HL-60 (cell line): ENCODE data around the gene WNT2.

Experiments
- POLR2AphosphoS5 ChIP-seq: IDR thresholded peaks from 2 replicates; pipeline ENCODE4 v1.6.1; 2012; ENCODE audit warnings: low read depth
- TF ChIP-seq, protein P1 (sequence below): IDR thresholded peaks from one replicate; pipeline ENCODE4 v1.5.1; 2011; ENCODE audit warnings: low read length, control low read depth, inconsistent platforms; ENCODE audit not compliant: insufficient read depth
- TF ChIP-seq, protein P2 (sequence below): IDR thresholded peaks from 2 replicates; pipeline ENCODE4 v1.6.1; 2012; ENCODE audit warnings: low read depth; ENCODE audit not compliant: insufficient replicate concordance

DNA sequence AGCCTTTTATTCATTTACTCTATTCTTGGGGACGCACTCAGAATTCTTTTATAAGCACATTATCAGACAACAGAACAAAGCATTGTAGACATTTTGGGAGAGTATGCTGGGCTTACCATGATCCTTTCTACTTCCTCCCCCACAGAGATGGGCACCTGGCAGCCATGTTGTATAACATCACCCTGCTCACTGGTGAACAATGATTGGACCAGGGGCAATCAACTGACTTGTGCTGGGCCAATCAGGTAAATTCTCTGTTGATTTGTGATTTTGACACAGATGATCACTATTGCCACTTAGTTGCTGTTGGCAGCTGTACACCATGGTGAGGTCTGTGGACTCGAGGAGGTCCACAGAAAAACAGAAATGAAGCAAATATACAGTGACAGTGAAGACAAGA, 43.7 kb downstream of the WNT2 start:
- TF ChIP-seq, protein P1, sequence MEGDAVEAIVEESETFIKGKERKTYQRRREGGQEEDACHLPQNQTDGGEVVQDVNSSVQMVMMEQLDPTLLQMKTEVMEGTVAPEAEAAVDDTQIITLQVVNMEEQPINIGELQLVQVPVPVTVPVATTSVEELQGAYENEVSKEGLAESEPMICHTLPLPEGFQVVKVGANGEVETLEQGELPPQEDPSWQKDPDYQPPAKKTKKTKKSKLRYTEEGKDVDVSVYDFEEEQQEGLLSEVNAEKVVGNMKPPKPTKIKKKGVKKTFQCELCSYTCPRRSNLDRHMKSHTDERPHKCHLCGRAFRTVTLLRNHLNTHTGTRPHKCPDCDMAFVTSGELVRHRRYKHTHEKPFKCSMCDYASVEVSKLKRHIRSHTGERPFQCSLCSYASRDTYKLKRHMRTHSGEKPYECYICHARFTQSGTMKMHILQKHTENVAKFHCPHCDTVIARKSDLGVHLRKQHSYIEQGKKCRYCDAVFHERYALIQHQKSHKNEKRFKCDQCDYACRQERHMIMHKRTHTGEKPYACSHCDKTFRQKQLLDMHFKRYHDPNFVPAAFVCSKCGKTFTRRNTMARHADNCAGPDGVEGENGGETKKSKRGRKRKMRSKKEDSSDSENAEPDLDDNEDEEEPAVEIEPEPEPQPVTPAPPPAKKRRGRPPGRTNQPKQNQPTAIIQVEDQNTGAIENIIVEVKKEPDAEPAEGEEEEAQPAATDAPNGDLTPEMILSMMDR: no peak
- TF ChIP-seq, protein P2, sequence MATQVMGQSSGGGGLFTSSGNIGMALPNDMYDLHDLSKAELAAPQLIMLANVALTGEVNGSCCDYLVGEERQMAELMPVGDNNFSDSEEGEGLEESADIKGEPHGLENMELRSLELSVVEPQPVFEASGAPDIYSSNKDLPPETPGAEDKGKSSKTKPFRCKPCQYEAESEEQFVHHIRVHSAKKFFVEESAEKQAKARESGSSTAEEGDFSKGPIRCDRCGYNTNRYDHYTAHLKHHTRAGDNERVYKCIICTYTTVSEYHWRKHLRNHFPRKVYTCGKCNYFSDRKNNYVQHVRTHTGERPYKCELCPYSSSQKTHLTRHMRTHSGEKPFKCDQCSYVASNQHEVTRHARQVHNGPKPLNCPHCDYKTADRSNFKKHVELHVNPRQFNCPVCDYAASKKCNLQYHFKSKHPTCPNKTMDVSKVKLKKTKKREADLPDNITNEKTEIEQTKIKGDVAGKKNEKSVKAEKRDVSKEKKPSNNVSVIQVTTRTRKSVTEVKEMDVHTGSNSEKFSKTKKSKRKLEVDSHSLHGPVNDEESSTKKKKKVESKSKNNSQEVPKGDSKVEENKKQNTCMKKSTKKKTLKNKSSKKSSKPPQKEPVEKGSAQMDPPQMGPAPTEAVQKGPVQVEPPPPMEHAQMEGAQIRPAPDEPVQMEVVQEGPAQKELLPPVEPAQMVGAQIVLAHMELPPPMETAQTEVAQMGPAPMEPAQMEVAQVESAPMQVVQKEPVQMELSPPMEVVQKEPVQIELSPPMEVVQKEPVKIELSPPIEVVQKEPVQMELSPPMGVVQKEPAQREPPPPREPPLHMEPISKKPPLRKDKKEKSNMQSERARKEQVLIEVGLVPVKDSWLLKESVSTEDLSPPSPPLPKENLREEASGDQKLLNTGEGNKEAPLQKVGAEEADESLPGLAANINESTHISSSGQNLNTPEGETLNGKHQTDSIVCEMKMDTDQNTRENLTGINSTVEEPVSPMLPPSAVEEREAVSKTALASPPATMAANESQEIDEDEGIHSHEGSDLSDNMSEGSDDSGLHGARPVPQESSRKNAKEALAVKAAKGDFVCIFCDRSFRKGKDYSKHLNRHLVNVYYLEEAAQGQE: no peak
- no peak for TF ChIP-seq POLR2AphosphoS5
